Activated CD4-positive, alpha-beta T cell treated with anti-CD3 and anti-CD28 coated beads for 36 hours (primary cell): ENCODE measurements around the gene DTX3. TPM values are rescaled to one million over a fixed set of nuclear protein-coding genes. Genes with fewer than 3 reads are reported as not detected.
A peak's percentile ranks its signal among the peaks of the same experiment; 100 is the strongest.

Source experiments
- ATAC-seq: fragments of 200-7000 bp; cut with Tn5 transposase; one replicate; pipeline ENCODE4 v1.10.0; 2021; ENCODE audit warnings: mild to moderate bottlenecking, moderate library complexity
- CTCF ChIA-PET: fragments of 350-600 bp; sonication (Branson Sonifier 250); formaldehyde crosslinking; loops from one replicate; lab custom pipeline; 2021; ENCODE audit warnings: antibody characterized with exemption; lab: Charles Lee
- POLR2A ChIA-PET: fragments of 350-600 bp; sonication (Branson Sonifier 250); formaldehyde crosslinking; loops from one replicate; lab custom pipeline; 2021; ENCODE audit warnings: antibody characterized with exemption, inconsistent platforms; lab: Charles Lee
- DNase-seq: peaks from one replicate; pipeline ENCODE4 v3.0.0-alpha.2; 2020
- H3K27ac Mint-ChIP-seq: one replicate; pipeline ENCODE4 v1.8.0; 2021; ENCODE audit warnings: mixed read lengths
- H3K27me3 Mint-ChIP-seq: one replicate; pipeline ENCODE4 v1.8.0; 2021; ENCODE audit warnings: mixed read lengths
- H3K36me3 Mint-ChIP-seq: one replicate; pipeline ENCODE4 v1.8.0; 2021; ENCODE audit warnings: low read depth, mixed read lengths
- H3K4me1 Mint-ChIP-seq: one replicate; pipeline ENCODE4 v1.8.0; 2021; ENCODE audit warnings: mixed read lengths
- H3K4me3 Mint-ChIP-seq: one replicate; pipeline ENCODE4 v1.8.0; 2021; ENCODE audit warnings: mild to moderate bottlenecking, moderate library complexity, mixed read lengths
- H3K9me3 Mint-ChIP-seq: one replicate; pipeline ENCODE4 v1.8.0; 2021; ENCODE audit warnings: low read depth, mixed read lengths
- intact Hi-C, 2 experiments: fragments of 100-400 bp; cut with DNase I in 1 of 2; cut with micrococcal nuclease in 1 of 2; formaldehyde crosslinking; loops; one replicate each; pipeline versions ENCODE4 v1.14.2 to v1.15.1; 2022 to 2024; cut with DNase I, micrococcal nuclease
- total RNA-seq, 2 experiments: library from RNA; stranded (reverse); gene quantifications; one replicate each; pipeline ENCODE4 v1.2.3, GENCODE V29; 2021

Gene DTX3
- total RNA-seq, 2 experiments from 2014 or later = 16.7 to 17.0 TPM

- H3K4me3 Mint-ChIP-seq = peak overlapping the region; percentile 82
- no peaks in the 10 kb centered on the region for H3K9me3 Mint-ChIP-seq
- H3K27ac Mint-ChIP-seq = peak overlapping the region; percentile 69
- H3K36me3 Mint-ChIP-seq = no peaks in the 10 kb centered on the region
- peaks cover 21% of the 10 kb centered on the region for H3K4me1 Mint-ChIP-seq
- ChIA-PET POLR2A (interaction anchor here (0.6 kb wide), 2 partner anchors 8 to 11 kb away, joined by 3 read pairs; no protein-coding TSS in a partner anchor), CTCF (interaction anchor here (0.5 to 3.7 kb wide), 7 partner anchors 9 to 543 kb away, joined by 3 to 28 read pairs (median 3); no protein-coding TSS in a partner anchor)
- ATAC-seq (no peak), DNase-seq (no peak)
- H3K27me3 Mint-ChIP-seq = no peaks in the 10 kb centered on the region
- intact Hi-C loops = loop anchor here in 1 of 2 experiments (1.0 kb wide), 5 partner anchors 12 to 101 kb away; partner anchors contain the start of genes ARHGEF25, DCTN2, DTX3 and MBD6
Measured at GRCh38 chr12:57591782-57592325, 12.8 kb upstream of the DTX3 start.

DNA sequence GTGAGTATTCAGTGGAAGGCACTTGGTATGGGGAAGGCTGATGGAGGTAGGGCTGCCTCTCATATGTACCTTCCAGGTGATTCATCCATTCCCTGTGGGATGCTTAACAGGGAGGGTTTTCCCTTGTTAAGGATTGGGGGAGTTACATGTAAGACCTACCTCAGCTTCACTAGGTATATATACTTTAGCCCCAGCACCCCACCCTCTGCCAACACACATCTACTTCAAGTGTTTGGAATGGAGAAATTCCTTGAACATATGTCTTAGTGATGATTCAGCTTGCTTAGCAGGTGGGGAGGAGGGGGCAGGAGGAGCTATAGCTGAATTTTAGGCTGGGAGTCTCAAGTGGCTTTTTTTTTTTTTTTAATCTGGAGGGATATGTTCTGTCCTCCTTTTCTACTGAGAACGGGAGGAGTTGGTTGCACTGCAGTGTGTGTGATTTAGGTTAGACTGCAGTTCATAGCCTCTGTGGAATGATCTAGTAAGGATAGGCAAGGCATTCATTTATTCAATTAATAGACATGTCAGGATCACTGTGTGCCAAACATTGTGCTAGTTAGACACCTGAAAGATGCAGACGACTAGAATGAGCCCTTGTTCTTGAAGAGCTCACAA, 12.0 kb upstream of the DTX3 start:
- POLR2A ChIA-PET = interaction anchor here (0.7 kb wide), 1 partner anchor 17 kb away, joined by 3 read pairs; no protein-coding TSS in a partner anchor
- peaks cover 21% of the 10 kb centered on the region for H3K4me1 Mint-ChIP-seq
- DNase-seq = no peak
- no peaks in the 10 kb centered on the region for H3K9me3 Mint-ChIP-seq
- peak overlapping the region; percentile 21 for H3K27ac Mint-ChIP-seq
- H3K36me3 Mint-ChIP-seq = peaks cover 3% of the 10 kb centered on the region
- H3K27me3 Mint-ChIP-seq = no peaks in the 10 kb centered on the region
- ATAC-seq = no peak
- intact Hi-C loops = no loop called here
- peak overlapping the region; percentile 82 for H3K4me3 Mint-ChIP-seq
- CTCF ChIA-PET = interaction anchor here (0.6 to 3.7 kb wide), 14 partner anchors 9 to 167 kb away, joined by 3 to 28 read pairs (median 4); no protein-coding TSS in a partner anchor

GRCh38 chr12:57593187-57593586, 11.4 kb upstream of the DTX3 start:
- no peak for ATAC-seq
- Mint-ChIP-seq H3K4me3 (no peak overlapping the region), H3K27ac (no peak overlapping the region), H3K9me3 (no peaks in the 10 kb centered on the region), H3K27me3 (no peaks in the 10 kb centered on the region), H3K36me3 (peaks cover 5% of the 10 kb centered on the region), H3K4me1 (peaks cover 21% of the 10 kb centered on the region)
- no peak for DNase-seq
- ChIA-PET CTCF (interaction anchor here (0.6 to 3.7 kb wide), 14 partner anchors 10 to 148 kb away, joined by 3 to 28 read pairs (median 4); no protein-coding TSS in a partner anchor), POLR2A (no interaction called here)
- intact Hi-C loops = no loop called here

DNA sequence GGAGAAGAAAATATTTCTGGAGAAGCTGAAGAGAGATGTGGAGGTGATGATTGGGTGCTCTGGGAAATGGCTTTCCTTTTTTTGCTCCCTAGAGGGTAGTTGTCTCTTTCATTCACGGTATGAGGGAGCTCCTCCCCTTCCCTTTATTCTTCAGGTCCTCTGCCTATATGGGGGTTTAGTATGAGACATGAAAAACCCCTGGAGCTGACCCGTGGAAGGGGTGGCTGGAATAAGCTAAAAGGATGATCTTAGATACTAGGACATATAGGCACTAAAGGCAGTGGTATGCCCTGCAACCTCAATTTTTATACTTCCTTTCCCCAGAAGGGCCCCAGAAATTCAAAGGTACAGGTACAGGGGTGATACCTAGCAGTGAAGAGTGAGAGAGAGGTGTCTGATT, 4.2 kb upstream of the DTX3 start:
- Mint-ChIP-seq H3K4me1 (peaks cover 18% of the 10 kb centered on the region), H3K27me3 (no peaks in the 10 kb centered on the region), H3K4me3 (no peak overlapping the region), H3K36me3 (peaks cover 17% of the 10 kb centered on the region), H3K9me3 (no peaks in the 10 kb centered on the region), H3K27ac (no peak overlapping the region)
- CTCF ChIA-PET = interaction anchor here (0.6 to 3.0 kb wide), 9 partner anchors 8 to 36 kb away, joined by 3 to 19 read pairs (median 3); no protein-coding TSS in a partner anchor
- intact Hi-C loops = no loop called here
- ATAC-seq = no peak
- DNase-seq = no peak
- POLR2A ChIA-PET = interaction anchor here (0.7 kb wide), 1 partner anchor 9 kb away, joined by 3 read pairs; no protein-coding TSS in a partner anchor

DNA sequence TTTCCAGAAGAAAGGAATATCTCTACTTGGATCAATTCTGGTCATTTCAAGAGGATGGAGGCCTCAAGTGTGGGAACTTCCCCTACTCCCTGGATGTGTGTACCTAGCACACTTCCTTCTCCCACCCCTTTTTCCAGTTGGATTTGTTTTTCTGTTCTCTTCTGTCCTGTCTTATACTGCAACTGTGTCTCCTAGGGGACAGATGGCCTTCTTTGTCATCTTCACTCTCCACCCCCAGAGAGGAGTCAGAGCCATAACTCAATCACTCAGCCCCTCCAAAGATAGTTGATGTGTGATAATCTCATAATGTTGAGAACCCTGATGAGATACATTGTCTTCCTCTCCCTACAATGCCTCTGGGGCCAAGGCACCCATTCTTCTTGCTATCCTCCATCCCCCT, 2.1 kb upstream of the DTX3 start:
- ChIA-PET POLR2A (interaction anchor here (0.6 kb wide), 1 partner anchor 11 kb away, joined by 3 read pairs; no protein-coding TSS in a partner anchor), CTCF (interaction anchor here (0.7 to 1.6 kb wide), 2 partner anchors 9 to 19 kb away, joined by 6 read pairs; no protein-coding TSS in a partner anchor)
- H3K4me1 Mint-ChIP-seq = peaks cover 23% of the 10 kb centered on the region
- DNase-seq (no peak), ATAC-seq (no peak)
- no peak overlapping the region for H3K27ac Mint-ChIP-seq
- H3K27me3 Mint-ChIP-seq = no peaks in the 10 kb centered on the region
- intact Hi-C loops = no loop called here
- H3K9me3 Mint-ChIP-seq = no peaks in the 10 kb centered on the region
- H3K4me3 Mint-ChIP-seq = no peak overlapping the region
- H3K36me3 Mint-ChIP-seq = peaks cover 15% of the 10 kb centered on the region

DNA sequence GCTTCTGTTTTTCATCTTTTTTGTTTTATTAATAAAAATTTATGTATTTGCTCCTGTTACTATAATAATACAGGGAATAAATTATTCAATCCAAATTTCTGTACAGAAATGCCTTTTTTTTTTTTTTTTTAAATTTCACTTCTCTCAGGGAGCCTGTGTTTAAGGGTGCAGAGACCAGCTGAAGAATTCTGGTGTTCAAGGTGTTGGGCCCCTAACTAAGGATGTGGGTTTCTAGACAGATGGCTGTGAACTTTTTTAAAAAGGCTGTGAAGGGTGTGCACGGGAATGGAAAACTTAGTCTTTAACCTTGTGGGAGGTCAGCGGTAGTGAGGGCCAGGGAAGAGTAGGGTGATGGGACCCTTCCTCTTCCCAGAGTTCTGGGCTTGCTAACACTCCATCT, 1.3 kb upstream of the DTX3 start:
- H3K4me1 Mint-ChIP-seq = peaks cover 23% of the 10 kb centered on the region
- no peak for ATAC-seq
- H3K9me3 Mint-ChIP-seq = no peaks in the 10 kb centered on the region
- POLR2A ChIA-PET = interaction anchor here (0.6 kb wide), 2 partner anchors 11 to 21 kb away, joined by 3 read pairs; no protein-coding TSS in a partner anchor
- H3K4me3 Mint-ChIP-seq = peak overlapping the region; percentile 71
- H3K27ac Mint-ChIP-seq = no peak overlapping the region
- H3K36me3 Mint-ChIP-seq = peaks cover 12% of the 10 kb centered on the region
- DNase-seq = no peak
- intact Hi-C loops = no loop called here
- no peaks in the 10 kb centered on the region for H3K27me3 Mint-ChIP-seq
- CTCF ChIA-PET = interaction anchor here (1.6 kb wide), 1 partner anchor 10 kb away, joined by 6 read pairs; no protein-coding TSS in a partner anchor

DNA sequence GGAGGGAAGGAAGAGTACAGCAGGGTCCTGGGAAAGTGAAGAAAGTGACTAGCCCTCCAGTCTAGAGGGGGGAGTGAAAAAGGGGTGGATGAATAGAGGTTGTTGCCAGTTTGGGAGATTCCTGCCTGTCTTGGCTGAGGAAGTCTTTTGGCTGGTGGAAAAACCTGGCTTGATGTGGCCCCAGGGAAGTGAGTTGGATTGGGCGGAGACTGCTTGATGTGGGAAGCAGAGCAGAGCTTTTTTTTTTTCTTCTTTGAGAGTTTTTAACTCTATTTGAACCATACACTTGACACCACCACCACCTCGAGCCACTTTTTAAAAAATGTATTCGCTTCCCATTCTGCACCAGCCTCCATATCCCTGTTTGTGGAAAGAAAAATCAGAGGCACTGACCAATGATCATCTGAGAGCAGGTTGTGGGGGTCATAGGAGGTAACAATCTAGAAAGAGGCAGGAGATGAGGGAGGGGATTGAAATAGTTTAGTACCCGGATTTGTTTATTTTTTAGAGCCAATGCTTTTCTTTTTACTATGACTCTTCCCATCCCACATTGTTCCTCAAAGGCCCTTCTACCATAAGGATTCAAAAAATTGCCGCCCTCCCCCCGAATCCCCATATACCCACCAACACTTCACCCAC, 690 bp upstream of the DTX3 start:
- intact Hi-C loops = loop anchor here in 1 of 2 experiments (1.0 kb wide), 1 partner anchor 13 kb away; the partner anchor contains the start of gene PIP4K2C
- POLR2A ChIA-PET = interaction anchor here (0.5 kb wide), 1 partner anchor 148 kb away, joined by 3 read pairs; the partner anchor contains the start of gene CDK4
- CTCF ChIA-PET = interaction anchor here (1.6 kb wide), 1 partner anchor 11 kb away, joined by 6 read pairs; no protein-coding TSS in a partner anchor

GRCh38 chr12:57604992-57605810, 577 bp downstream of the DTX3 start:
- ChIA-PET POLR2A (interaction anchor here (0.6 kb wide), 1 partner anchor 43 kb away, joined by 3 read pairs; no protein-coding TSS in a partner anchor), CTCF (interaction anchor here (0.6 to 1.4 kb wide), 2 partner anchors 22 to 311 kb away, joined by 3 to 8 read pairs; no protein-coding TSS in a partner anchor)
- H3K27me3 Mint-ChIP-seq = no peaks in the 10 kb centered on the region
- intact Hi-C loops = loop anchor here in 1 of 2 experiments (1.0 kb wide), 1 partner anchor 14 kb away; the partner anchor contains the start of gene PIP4K2C
- H3K4me1 Mint-ChIP-seq = peaks cover 23% of the 10 kb centered on the region
- peak; percentile 47 for ATAC-seq
- no peaks in the 10 kb centered on the region for H3K9me3 Mint-ChIP-seq
- H3K36me3 Mint-ChIP-seq = peaks cover 8% of the 10 kb centered on the region
- H3K27ac Mint-ChIP-seq = peak overlapping the region; percentile 72
- peak overlapping the region; percentile 71 for H3K4me3 Mint-ChIP-seq
- DNase-seq = peak; percentile 25

More for the DNA sequence above, 690 bp upstream of the DTX3 start:
- no peaks in the 10 kb centered on the region for H3K27me3 Mint-ChIP-seq
- DNase-seq (no peak), ATAC-seq (no peak)
- no peaks in the 10 kb centered on the region for H3K9me3 Mint-ChIP-seq
- H3K36me3 Mint-ChIP-seq = peaks cover 12% of the 10 kb centered on the region
- H3K4me3 Mint-ChIP-seq = peak overlapping the region; percentile 71
- H3K4me1 Mint-ChIP-seq = peaks cover 23% of the 10 kb centered on the region
- H3K27ac Mint-ChIP-seq = peak overlapping the region; percentile 81

- ATAC-seq (no peak), DNase-seq (no peak)
- H3K27ac Mint-ChIP-seq = peak overlapping the region; percentile 11
- H3K27me3 Mint-ChIP-seq = peaks cover 2% of the 10 kb centered on the region
- peaks cover 26% of the 10 kb centered on the region for H3K4me1 Mint-ChIP-seq
- peak overlapping the region; percentile 71 for H3K4me3 Mint-ChIP-seq
- H3K36me3 Mint-ChIP-seq = peaks cover 8% of the 10 kb centered on the region
- H3K9me3 Mint-ChIP-seq = no peaks in the 10 kb centered on the region
- intact Hi-C loops = no loop called here
- ChIA-PET POLR2A (interaction anchor here (0.6 kb wide), 1 partner anchor 44 kb away, joined by 3 read pairs; no protein-coding TSS in a partner anchor), CTCF (interaction anchor here (0.6 to 1.6 kb wide), 5 partner anchors 8 to 312 kb away, joined by 3 to 8 read pairs (median 4); no protein-coding TSS in a partner anchor)
Measured at GRCh38 chr12:57605811-57606311, 1.2 kb downstream of the DTX3 start.

DNA sequence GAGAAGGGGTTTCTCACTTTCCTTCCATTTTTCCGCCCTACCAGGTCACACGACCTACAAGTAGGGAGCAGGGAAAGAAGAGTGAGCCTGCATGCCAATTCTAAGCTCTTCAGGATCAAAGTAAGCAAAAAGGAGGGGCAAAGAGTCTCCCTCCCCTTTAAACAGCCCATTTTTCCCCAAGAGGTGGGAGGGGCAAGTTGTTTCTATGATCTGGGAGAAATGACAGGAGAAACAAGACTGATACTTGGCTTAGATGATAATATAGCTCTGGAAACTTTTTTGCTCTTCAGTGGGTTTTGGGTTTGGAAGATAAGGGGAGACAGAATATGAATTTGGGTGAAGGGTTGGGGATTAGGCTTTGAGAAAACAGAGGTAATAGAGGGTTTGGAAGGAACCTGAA, 1.8 kb downstream of the DTX3 start:
- peak overlapping the region; percentile 56 for H3K27ac Mint-ChIP-seq
- CTCF ChIA-PET = interaction anchor here (0.7 to 1.6 kb wide), 6 partner anchors 9 to 42 kb away, joined by 3 to 8 read pairs (median 4); no protein-coding TSS in a partner anchor
- H3K36me3 Mint-ChIP-seq = peaks cover 7% of the 10 kb centered on the region
- H3K9me3 Mint-ChIP-seq = no peaks in the 10 kb centered on the region
- ATAC-seq (no peak), DNase-seq (no peak)
- H3K4me3 Mint-ChIP-seq = no peak overlapping the region
- peaks cover 2% of the 10 kb centered on the region for H3K27me3 Mint-ChIP-seq
- intact Hi-C loops = no loop called here
- POLR2A ChIA-PET = no interaction called here
- H3K4me1 Mint-ChIP-seq = peaks cover 26% of the 10 kb centered on the region
